GM12878 (cell line): Measurements from ENCODE around the gene SCIMP. TPM values are rescaled to one million over a fixed set of nuclear protein-coding genes. Genes with fewer than 3 reads are reported as not detected.
A peak's percentile ranks its signal among the peaks of the same experiment; 100 is the strongest.

Experiments
- ATAC-seq: fragments of 200-7000 bp; cut with Tn5 transposase; 3 replicates; pipeline ENCODE4 v1.9.1; 2020; ENCODE audit warnings: mild to moderate bottlenecking, moderate library complexity
- BruUV-seq: library from RNA; stranded (reverse); fragments of 400-500 nt; replicated peaks from 2 replicates; lab custom pipeline; 2021; lab: Mats Ljungman, UMichigan
- CTCF ChIA-PET: fragments of 300-600 bp; sonication (Branson Sonifier 250); formaldehyde crosslinking; extraction: SDS; loops from one replicate; lab custom pipeline; 2021; ENCODE audit warnings: inconsistent platforms; lab: Yijun Ruan, JAX
- POLR2A ChIA-PET: fragments of 350-600 bp; formaldehyde crosslinking; extraction: SDS; loops from one replicate; lab custom pipeline; 2021; ENCODE audit warnings: inconsistent platforms; lab: Charles Lee
- RAD21 ChIA-PET: fragments of 300-600 bp; sonication (Branson Sonifier 250); formaldehyde crosslinking; loops from one replicate; lab custom pipeline; 2023; ENCODE audit warnings: antibody characterized with exemption; ENCODE audit not compliant: unreplicated experiment; lab: Charles Lee
- SMC1A ChIA-PET: fragments of 300-600 bp; sonication (Branson Sonifier 250); formaldehyde crosslinking; loops from one replicate; lab custom pipeline; 2023; ENCODE audit not compliant: unreplicated experiment, uncharacterized antibody; lab: Charles Lee
- DNase-seq: peaks from one replicate; pipeline ENCODE4 v3.0.0-alpha.2; 2011; ENCODE audit warnings: low read depth, low spot score
- FAIRE-seq: peaks from 3 replicates; lab custom pipeline; 2011; peaks lifted over from hg19 to GRCh38; lab: Jason Lieb, UNC
- H2AFZ ChIP-seq: 2 replicates; pipeline ENCODE4 v1.6.0; 2011; ENCODE audit warnings: low read depth, low read length, control low read depth; ENCODE audit not compliant: control insufficient read depth
- H3K27ac ChIP-seq: 2 replicates; pipeline ENCODE4 v1.5.1; 2011; ENCODE audit warnings: control low read depth; ENCODE audit not compliant: control insufficient read depth, insufficient read depth
- H3K27me3 ChIP-seq, 2 experiments: replicated peaks in 1 of 2; 2 replicates each; pipeline versions ENCODE4 v1.6.0 to v1.6.1; 2011; ENCODE audit warnings: low read length in 1 of 2; ENCODE audit not compliant: control insufficient read depth in 2 of 2, insufficient read depth in 2 of 2
- H3K36me3 ChIP-seq, 2 experiments: 2 replicates each; pipeline ENCODE4 v1.5.1; 2011; ENCODE audit warnings: low read length in 1 of 2; ENCODE audit not compliant: control insufficient read depth in 2 of 2, insufficient read depth in 2 of 2
- H3K4me1 ChIP-seq: 2 replicates; pipeline ENCODE4 v1.6.1; 2011; ENCODE audit warnings: mild to moderate bottlenecking, low read length, moderate library complexity, mixed read lengths; ENCODE audit not compliant: control insufficient read depth, insufficient read depth
- H3K4me2 ChIP-seq: 2 replicates; pipeline ENCODE4 v1.6.0; 2011; ENCODE audit warnings: control low read depth; ENCODE audit not compliant: control insufficient read depth, insufficient read depth
- H3K4me3 ChIP-seq: fragments of 200-600 bp; sonication (generic); 2 replicates; pipeline ENCODE4 v1.5.1; 2016
- H3K79me2 ChIP-seq: 2 replicates; pipeline ENCODE4 v1.6.0; 2011; ENCODE audit warnings: low read length; ENCODE audit not compliant: control insufficient read depth, insufficient read depth
- H3K9ac ChIP-seq: 2 replicates; pipeline ENCODE4 v1.8.0; 2011; ENCODE audit warnings: low read length, control low read depth, mixed read lengths; ENCODE audit not compliant: control insufficient read depth, insufficient read depth
- H3K9me3 ChIP-seq: replicated peaks from 3 replicates; pipeline ENCODE4 v1.5.1; 2011; ENCODE audit warnings: mild to moderate bottlenecking, low read length; ENCODE audit not compliant: control insufficient read depth, insufficient read depth
- H4K20me1 ChIP-seq: 2 replicates; pipeline ENCODE4 v1.6.0; 2011; ENCODE audit not compliant: control insufficient read depth, insufficient read depth
- CBX5 ChIP-seq: sonication (generic); IDR thresholded peaks from 2 replicates; pipeline ENCODE4 v1.6.1; 2016; ENCODE audit warnings: low read depth, moderate library complexity, mild to moderate bottlenecking, inconsistent platforms
- EP300 ChIP-seq, 2 experiments: fragments of 150-350 bp in 1 of 2; IDR thresholded peaks; 2 replicates each; pipeline ENCODE4 v1.6.1; 2011 to 2012; ENCODE audit warnings: low read depth in 2 of 2, low read length in 2 of 2, borderline replicate concordance in 1 of 2, improper control_type of control experiment in 1 of 2, inconsistent platforms in 1 of 2; ENCODE audit not compliant: control insufficient read depth in 1 of 2
- IKZF2 ChIP-seq, 2 experiments: fragments of 450-650 bp; IDR thresholded peaks; 2 replicates each; pipeline ENCODE4 v1.6.1; 2017; ENCODE audit warnings: mild to moderate bottlenecking in 2 of 2, moderate library complexity in 2 of 2
- KLF5 ChIP-seq: fragments of 450-650 bp; IDR thresholded peaks from 2 replicates; pipeline ENCODE4 v1.6.1; 2014; ENCODE audit warnings: mild to moderate bottlenecking; ENCODE audit not compliant: partially characterized antibody
- MLLT1 ChIP-seq: fragments of 450-650 bp; IDR thresholded peaks from 2 replicates; pipeline ENCODE4 v1.6.1; 2016; ENCODE audit warnings: mild to moderate bottlenecking
- WGBS: methylation state at CpG from one replicate; pipeline ENCODE4 v1.1.6; 2016; ENCODE audit warnings: low lambda C conversion rate; ENCODE audit not compliant: insufficient replicate concordance, insufficient coverage; ENCODE audit errors: missing lambda C conversion rate; 5-methylcytosine and 5-hydroxymethylcytosine counted together
- in situ Hi-C: fragments of 300-500 bp; cut with MboI; formaldehyde crosslinking; loops from 9 replicates; pipeline ENCODE4 v1.14.3; 2018; ENCODE audit warnings: mixed read lengths
- intact Hi-C: fragments of 100-400 bp; cut with micrococcal nuclease; formaldehyde crosslinking; loops from one replicate; pipeline ENCODE4 v1.14.2; 2022; ENCODE audit not compliant: unreplicated experiment
- polyA plus RNA-seq, 11 experiments: library from polyadenylated mRNA; depleted of rRNA in 4 of 11; unstranded in 6 of 11; stranded (reverse) in 5 of 11; fragments of >200 nt; fragmentation: Nextera tagmentation in 4 of 11; fragmentation: Illumina TruSeq in 1 of 11; extraction: Ambion mirVana in 4 of 11; extraction: Trizol in 1 of 11; gene quantifications; 1 replicate in 1 of 11; 2 replicates in 10 of 11; pipeline versions ENCODE4 v1.2.1 to v1.2.3, GENCODE V29; 2011 to 2016; ENCODE audit warnings: inconsistent platforms in 2 of 11, missing spikeins in 2 of 11, low read depth in 1 of 11
- total RNA-seq, 4 experiments: library from RNA; depleted of rRNA in 3 of 4; stranded (reverse); fragments of >200 nt in 3 of 4; fragmentation: Illumina TruSeq in 1 of 4; extraction: Trizol in 1 of 4; gene quantifications; 2 replicates each; pipeline versions ENCODE4 v1.2.1 to v1.2.3, GENCODE V29; 2013 to 2021

SCIMP gene
- total and polyA plus RNA-seq, 10 of the 15 experiments (the other 5 are each of a cell fraction or from before 2014, with no cell fraction given): 56.7 to 151 (median 95.0) TPM

DNA sequence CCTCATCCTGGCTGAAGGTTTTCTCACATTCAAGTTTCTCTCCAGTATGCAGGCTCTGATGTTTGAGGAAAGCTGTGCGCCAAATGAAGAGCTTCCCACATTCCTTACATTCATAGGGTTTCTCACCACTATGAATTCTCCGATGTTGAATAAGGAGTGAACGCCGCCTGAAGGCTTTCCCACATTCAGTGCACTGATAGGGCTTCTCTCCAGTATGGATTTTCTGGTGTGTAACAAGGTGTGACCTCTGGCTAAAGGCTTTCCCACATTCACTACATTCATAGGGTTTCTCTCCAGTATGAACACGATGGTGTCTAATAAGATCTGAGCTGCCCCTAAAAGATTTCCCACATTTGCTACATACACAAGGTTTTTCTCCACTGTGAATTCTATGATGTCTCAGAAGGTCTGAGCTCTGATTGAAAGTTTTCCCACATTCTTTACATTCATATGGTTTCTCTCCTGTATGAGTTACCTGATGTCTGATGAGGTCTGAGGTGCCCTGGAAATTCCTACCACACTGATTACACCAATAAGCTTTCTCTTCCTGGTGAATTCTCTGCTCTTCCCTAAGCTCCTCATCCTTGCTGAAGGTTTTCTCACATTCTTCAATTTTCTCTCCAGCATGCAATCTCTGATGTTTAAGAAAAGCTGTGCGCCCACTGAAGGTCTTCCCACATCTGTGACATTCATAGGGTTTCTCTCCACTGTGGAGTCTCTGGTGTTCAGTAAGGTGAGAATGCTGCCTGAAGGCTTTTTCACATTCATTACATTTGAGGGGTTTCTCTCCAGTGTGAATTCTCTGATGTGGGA is 51.9 kb downstream of the SCIMP start:
- H3K4me2 ChIP-seq: no peak overlapping the region
- TF ChIP-seq IKZF2 (IDR thresholded peaks at IDR 0.05) (no peak), CBX5 (peak; percentile 13; the same call in 1 of the 2 replicates)
- FAIRE-seq: no peak
- H3K27me3 ChIP-seq: no peaks in the 10 kb centered on the region
- no peak overlapping the region for H3K4me3 ChIP-seq
- WGBS: 95% methylated on average over 6 of the region's 6 CpGs
- CTCF ChIA-PET: interaction anchor here (1.2 kb wide), 1 partner anchor 273 kb away, joined by 4 read pairs; no protein-coding TSS in a partner anchor
- RAD21 ChIA-PET: no interaction called here
- SMC1A ChIA-PET: interaction anchor here (1.7 kb wide), 1 partner anchor 22 kb away, joined by 3 read pairs; no protein-coding TSS in a partner anchor
- POLR2A ChIA-PET: interaction anchor here (0.6 kb wide), 1 partner anchor 228 kb away, joined by 3 read pairs; no protein-coding TSS in a partner anchor
- intact Hi-C loops: no loop called here
- no peak for DNase-seq
- peaks cover 64% of the 10 kb centered on the region for H3K9me3 ChIP-seq
- no TSS peak for BruUV-seq
- in situ Hi-C loops: loop anchor here (5.0 kb wide), 1 partner anchor 96 kb away; no protein-coding TSS in a partner anchor
- H3K36me3 ChIP-seq: no peaks in the 10 kb centered on the region
- no peak overlapping the region for H3K9ac ChIP-seq
- no peak overlapping the region for H2AFZ ChIP-seq
- ATAC-seq: no peak
- no peak overlapping the region for H3K27ac ChIP-seq
- H3K79me2 ChIP-seq: no peaks in the 10 kb centered on the region
- H4K20me1 ChIP-seq: no peaks in the 10 kb centered on the region
- no peaks in the 10 kb centered on the region for H3K4me1 ChIP-seq

GRCh38 chr17:5181509-5182305 is 53.0 kb downstream of the SCIMP start:
- ChIA-PET RAD21 (no interaction called here), CTCF (interaction anchor here (0.8 to 1.2 kb wide), 2 partner anchors 10 to 272 kb away, joined by 3 to 4 read pairs; partner anchors contain the start of gene ZNF594), SMC1A (interaction anchor here (1.7 kb wide), 1 partner anchor 21 kb away, joined by 3 read pairs; no protein-coding TSS in a partner anchor)
- Histone ChIP-seq H3K36me3 (no peaks in the 10 kb centered on the region), H4K20me1 (no peaks in the 10 kb centered on the region), H3K4me3 (no peak overlapping the region), H3K4me1 (no peaks in the 10 kb centered on the region), H2AFZ (no peak overlapping the region), H3K79me2 (no peaks in the 10 kb centered on the region), H3K4me2 (no peak overlapping the region)
- FAIRE-seq (no peak), DNase-seq (no peak)
- in situ Hi-C loops: loop anchor here (5.0 kb wide), 1 partner anchor 94 kb away; no protein-coding TSS in a partner anchor
- TF ChIP-seq EP300 (IDR thresholded peaks at IDR 0.05; ENCODE audit: borderline replicate concordance in 1 of 2, control insufficient read depth in 1 of 2, low read depth in 2 of 2, low read length in 2 of 2) (no peak), CBX5 (peak; percentile 93; the same call in 1 of the 2 replicates), KLF5 (peak; percentile 91), MLLT1 (no peak)
- TF ChIP-seq, all 136 proteins: peak for 2
- POLR2A ChIA-PET: interaction anchor here (0.6 kb wide), 1 partner anchor 227 kb away, joined by 3 read pairs; no protein-coding TSS in a partner anchor
- no peak overlapping the region for H3K27ac ChIP-seq
- no peak for ATAC-seq
- WGBS: 98% methylated on average over 10 of the region's 10 CpGs
- no peaks in the 10 kb centered on the region for H3K27me3 ChIP-seq
- BruUV-seq: no TSS peak
- intact Hi-C loops: no loop called here
- peaks cover 56% of the 10 kb centered on the region for H3K9me3 ChIP-seq
- no peak overlapping the region for H3K9ac ChIP-seq
